SH-SY5Y (cell line): Measurements from ENCODE around the gene C18orf54.

Source experiments
- GATA2 ChIP-seq: IDR thresholded peaks from 2 replicates; pipeline ENCODE4 v1.6.1; 2011; ENCODE audit warnings: mild to moderate bottlenecking, low read depth, low read length
- GATA3 ChIP-seq: IDR thresholded peaks from 2 replicates; pipeline ENCODE4 v1.6.1; 2011; ENCODE audit warnings: low read depth, mild to moderate bottlenecking, low read length, moderate library complexity

GRCh38 chr18:54323561-54323960 is 34.1 kb upstream of the C18orf54 start:
- TF ChIP-seq GATA2 (no peak), GATA3 (no peak)
